GM19324 (cell line): Measurements from ENCODE around the gene ANGEL2.
"Not testable (repeated sequence)": the region's sequence is repeated elsewhere in the genome, so short reads cannot be mapped to it uniquely, and the experiment has no call there.

ENCODE experiments used
- ATAC-seq: cut with Tn5 transposase; IDR thresholded peaks from one replicate; pipeline ENCODE4 v1.9.1; 2021; ENCODE audit warnings: mild to moderate bottlenecking, moderate library complexity; ENCODE audit not compliant: unreplicated experiment, low FRiP score

ANGEL2 gene

GRCh38 chr1:212976586-212976985 is 39.1 kb downstream of the ANGEL2 start:
- ATAC-seq = no peak

DNA sequence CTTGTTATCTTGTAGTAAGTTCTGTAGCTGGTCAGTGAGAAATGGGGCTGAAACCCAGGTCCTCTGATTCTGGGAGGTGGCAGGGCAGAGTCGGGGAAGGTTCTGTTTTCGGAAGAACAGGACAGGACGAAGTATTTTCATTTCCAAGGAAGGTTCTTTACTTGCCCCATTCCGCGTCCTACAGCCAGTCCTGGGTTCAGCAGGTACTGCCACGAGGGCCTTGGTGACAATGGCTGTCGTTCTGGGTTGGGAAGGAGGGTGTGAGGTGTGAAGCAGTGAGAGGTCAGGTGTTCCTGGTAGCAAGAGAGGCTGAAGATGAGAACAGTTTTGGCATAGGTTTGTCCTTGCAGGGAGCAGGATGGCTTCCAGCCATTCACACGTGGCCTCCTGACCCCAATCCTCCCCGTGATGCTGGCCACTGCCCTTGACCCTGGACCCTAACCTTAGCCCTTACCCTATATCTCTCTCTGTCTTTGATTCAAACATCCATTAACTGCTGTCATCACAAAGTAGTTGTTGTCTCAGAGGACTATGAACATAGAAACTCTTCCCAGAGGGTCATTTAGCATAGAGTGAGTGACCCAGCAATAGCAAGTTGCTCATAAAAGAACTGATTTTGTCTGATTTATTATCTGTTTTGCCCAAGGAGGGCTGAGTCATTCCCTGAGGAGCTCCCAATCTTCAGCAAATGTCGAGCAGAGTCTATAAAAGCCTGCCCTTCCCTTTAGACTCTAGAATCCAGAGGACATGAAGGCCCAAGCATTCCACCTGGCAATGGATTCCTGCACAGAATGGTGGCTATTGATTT is 40.4 kb downstream of the ANGEL2 start:
- ATAC-seq = no peak

GRCh38 chr1:212974711-212975110 is 41.0 kb downstream of the ANGEL2 start:
- no peak for ATAC-seq

DNA sequence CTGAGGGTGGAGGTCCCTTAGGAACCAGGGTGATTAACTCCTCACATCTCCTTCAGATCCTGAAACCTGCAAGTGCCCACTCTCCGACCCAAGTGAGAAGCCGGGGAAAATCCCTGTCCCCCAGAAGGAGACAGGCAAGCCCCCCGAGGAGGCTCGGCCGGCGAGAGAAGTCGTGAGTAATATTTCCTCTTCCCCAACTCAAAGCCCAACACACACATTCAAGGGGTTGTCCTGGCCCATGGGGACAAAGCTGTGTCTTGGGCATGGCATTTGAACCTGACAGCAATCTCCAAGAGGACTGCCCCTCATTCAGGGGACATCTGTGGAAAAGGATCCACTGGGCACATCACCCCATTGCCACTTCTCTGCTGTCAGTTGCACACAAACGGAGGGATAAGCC is 41.8 kb downstream of the ANGEL2 start:
- ATAC-seq = no peak

GRCh38 chr1:212973426-212973825 is 42.2 kb downstream of the ANGEL2 start:
- ATAC-seq = no peak

GRCh38 chr1:212971312-212971711 is 44.4 kb downstream of the ANGEL2 start:
- ATAC-seq = no peak

DNA sequence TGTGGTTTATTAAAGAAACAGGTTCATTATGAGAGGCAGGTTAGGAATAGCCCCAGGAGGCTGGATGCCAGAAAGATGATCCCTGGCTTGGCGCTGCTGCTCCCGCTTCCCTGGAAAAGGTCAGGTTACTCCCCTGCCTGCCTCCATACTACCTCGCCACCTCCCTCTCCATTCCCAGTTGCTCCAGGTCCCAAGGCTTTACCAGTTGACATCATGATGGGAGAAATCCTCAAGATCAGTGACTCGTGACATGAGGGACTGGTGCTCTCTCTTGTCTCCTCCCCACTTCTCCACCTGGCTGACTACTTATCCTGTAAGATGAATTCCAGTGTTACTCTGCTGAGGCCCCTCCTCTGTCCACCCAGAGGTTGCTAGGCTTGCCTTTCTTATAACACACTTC is 45.6 kb downstream of the ANGEL2 start:
- ATAC-seq = no peak

GRCh38 chr1:212968368-212968863 is 47.3 kb downstream of the ANGEL2 start:
- no peak for ATAC-seq

DNA sequence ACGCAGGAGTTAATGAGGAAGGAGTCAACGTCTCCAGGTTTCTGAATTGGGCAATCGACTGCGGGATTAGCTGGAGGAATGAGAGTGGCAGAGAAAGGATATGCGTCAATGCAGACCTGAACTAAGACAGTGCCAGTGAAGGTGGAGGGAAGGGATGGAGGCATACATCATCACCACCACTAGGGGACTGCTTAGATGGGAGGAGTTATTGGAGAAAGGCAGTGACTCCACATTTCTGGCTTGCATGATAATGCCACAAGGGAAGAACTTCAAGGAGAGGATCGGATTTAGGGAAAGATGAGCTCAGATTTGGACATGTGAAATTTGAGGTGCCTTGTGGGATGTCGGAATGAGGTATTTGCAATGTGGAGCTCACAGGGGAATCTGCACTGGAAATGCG is 47.9 kb downstream of the ANGEL2 start:
- no peak for ATAC-seq

GRCh38 chr1:212966616-212967015 is 49.1 kb downstream of the ANGEL2 start:
- ATAC-seq = no peak

- not testable (repeated sequence) for ATAC-seq
Measured at GRCh38 chr1:212964993-212965392, 50.7 kb downstream of the ANGEL2 start.

DNA sequence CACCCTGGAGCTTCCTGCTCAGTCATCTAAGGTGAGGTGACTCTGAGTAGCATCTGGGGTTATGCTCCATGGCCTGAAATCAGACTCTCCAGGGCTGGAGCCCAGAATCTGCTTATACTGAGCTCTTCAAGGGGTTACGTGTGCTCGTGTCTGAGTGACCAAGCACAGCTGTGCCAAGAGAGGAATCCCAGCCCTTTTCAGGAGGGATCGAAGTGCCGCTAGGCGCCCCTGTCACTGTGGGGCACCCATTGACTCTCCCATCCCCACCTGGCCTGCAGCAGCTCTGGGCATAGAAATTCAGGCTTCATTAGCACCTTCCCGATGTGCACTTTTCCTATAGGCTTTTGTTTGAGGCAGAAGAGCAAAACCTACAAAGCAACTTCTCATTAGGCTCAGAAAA is 51.6 kb downstream of the ANGEL2 start:
- no peak for ATAC-seq

- ATAC-seq = no peak
Measured at GRCh38 chr1:212962509-212962908, 53.2 kb downstream of the ANGEL2 start.

- no peak for ATAC-seq
Measured at GRCh38 chr1:212960932-212961331, 54.7 kb downstream of the ANGEL2 start.

DNA sequence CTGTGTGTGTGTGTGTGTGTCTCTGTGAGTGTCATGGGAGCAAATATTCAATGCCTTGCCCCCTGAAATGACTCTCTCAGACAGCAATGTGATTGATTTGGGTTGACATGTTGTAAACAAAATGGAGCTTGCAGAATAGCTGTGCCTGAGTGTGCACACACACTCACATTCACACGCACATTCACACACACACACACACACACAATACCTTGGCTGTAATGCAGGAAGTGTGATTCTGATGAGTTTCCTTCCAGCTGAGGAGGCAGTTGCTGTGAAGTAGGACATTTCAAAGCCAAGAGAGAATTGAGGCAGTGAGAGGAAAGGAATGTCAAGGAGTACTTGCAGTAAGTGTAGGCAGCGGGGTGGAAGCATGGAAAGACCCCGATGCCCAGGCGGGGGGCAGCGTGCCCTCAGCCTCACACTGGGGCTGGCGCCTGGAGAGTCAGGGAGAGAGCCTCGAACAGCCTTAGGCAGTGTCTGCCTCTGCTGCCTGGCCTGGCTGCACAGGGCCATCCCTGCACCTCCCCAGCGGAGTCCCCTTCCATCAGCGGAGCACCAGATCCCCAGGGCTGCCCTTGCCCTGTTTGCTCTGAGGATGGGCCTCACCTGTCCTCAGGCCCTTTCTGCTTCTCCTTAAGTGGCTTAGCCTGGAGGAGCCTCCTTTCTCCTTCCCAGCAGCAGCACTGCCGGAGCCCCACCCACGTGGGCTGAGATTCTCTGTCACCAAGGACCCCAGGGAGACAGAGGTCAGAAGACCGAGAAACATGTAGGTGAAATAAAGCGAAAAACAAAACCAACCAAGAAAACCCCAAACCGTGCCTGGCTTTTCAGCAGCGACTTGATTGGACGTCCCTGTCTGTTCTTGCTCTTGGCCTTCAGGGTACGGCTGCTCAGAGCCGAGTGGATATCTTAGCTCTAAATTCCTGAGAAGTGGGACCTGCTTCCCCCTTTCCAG is 56.1 kb downstream of the ANGEL2 start:
- peak; percentile 62 for ATAC-seq

GRCh38 chr1:212958175-212958574 is 57.5 kb downstream of the ANGEL2 start:
- ATAC-seq = no peak

DNA sequence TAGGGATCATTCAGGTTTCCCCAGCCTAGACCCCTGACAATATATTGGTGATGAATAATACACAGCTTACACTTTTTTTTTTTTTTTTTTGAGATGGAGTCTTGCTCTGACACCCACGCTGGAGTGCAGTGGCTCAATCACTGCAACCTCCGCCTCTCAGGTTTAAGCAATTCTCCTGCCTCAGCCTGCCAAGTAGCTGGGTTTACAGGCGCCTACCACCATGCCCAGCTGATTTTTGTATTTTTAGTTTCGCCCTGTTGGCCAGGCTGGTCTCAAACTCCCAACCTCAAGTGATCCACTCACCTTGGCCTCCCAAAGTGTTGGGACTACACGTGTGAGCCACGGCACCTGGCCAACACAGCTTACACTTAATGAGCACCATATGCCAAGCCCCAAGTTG is 58.1 kb downstream of the ANGEL2 start:
- no peak for ATAC-seq

DNA sequence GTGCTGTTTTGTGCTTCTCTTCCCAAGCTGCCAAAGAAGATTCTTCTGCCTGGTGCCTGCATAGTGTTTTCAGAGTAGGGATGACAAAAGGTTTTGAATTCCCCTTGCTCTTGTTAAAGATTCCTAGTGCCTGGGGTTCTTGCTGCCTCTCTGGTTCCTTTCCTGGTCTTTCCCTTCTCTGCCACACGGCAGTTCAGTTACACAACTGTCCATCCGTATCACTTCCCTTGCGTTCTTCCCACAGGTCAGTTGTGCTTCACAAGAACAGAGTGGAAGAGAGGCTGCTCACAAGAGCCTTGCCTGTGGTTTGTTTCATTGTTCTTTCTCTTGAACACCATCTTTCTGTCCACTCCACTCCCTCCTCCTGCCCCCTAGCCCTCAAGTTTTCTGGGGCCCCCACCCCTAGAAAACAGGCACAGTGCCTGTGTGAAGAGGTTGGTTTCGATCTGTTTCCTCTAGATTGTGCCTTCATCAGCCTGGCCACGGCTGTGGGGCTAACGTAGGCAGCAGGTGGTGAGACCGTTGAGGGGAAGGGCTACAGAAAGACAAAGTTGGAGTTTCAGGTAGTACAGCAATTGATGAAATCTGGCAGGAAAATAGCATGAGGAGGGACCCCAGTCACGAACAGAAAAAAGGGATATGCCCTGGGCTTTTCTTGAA is 59.6 kb downstream of the ANGEL2 start:
- no peak for ATAC-seq

DNA sequence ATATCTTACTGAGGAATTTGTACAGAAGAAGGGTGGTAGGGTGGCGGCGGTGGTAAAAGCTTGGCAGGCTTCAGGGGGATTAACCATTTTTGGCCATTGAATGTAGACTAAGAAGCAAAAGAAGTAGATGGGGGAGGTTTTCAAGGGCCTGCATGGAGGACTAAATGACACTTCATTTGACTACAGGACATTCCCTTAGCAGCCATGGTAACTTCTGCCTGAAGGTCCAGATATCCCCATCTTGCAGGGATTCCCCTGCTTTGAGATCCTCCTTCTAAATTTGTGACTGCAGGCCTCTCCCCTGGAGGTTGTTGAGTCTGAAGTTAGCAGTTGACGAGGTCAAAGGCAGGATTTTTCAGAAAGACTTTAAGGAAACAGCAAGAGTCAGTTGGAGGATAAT is 60.6 kb downstream of the ANGEL2 start:
- no peak for ATAC-seq

DNA sequence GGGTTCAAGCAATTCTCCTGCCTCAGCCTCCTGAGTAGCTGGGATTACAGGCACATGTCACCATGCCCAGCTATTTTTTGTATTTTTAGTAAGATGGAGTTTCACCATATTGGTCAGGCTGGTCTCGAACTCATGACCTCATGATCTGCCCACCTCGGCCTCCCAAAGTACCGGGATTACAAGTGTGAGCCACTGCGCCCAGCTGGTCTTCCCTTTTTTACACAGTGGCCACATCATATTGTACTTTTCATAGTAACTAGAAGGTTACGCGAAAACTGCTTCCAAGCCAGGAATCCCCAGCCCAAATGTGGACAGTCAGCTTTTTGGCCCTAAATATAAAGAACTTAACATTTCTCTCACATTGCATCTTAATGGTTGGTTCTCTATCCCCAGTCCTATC is 61.2 kb downstream of the ANGEL2 start:
- no peak for ATAC-seq

- ATAC-seq = no peak
Measured at GRCh38 chr1:212953321-212953720, 62.3 kb downstream of the ANGEL2 start.
